ENCODE measurements around the gene EML6.

DNA sequence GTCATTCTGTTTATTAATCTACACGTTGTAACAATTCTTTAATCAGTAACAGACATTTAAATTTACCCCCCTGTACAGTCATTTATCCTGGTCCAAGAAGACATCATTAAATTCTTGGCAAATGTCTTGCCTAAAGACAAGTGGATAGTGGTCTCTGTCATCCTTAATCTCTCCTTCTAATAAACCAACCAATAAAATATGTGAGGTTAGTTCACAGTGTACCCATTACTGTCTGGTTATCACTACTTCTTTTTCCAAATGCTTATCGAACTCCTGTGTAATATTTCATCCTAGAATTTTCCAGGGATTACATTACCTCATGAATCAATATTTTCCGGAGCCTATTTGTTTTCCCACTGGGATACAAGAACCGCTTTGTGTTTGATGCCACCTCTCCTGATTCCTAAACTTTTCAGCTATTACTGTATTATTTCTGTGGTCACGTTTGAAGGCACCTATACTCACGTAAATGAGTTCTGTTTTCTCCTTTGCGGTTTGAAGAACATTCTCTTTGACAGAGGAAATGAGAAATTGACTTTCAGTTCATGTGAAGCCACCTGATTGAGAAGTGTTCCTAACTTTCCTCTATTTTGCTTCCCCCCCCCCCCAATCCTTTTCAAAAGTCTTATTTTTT is 195.3 kb downstream of the EML6 start:
- TF ChIP-seq RFXANK (CRISPR knock-in tag; IDR thresholded peaks at IDR 0.05) (no peak), EZH2 (conservative IDR thresholded peaks at IDR 0.05; ENCODE audit: low read depth, low read length) (no peak)
